K562 (cell line): ENCODE data around the gene MECP2. TPM values are rescaled to one million over a fixed set of nuclear protein-coding genes. Genes with fewer than 3 reads are reported as not detected.
"Not testable (repeated sequence)": the region's sequence is repeated elsewhere in the genome, so short reads cannot be mapped to it uniquely, and the experiment has no call there.

Experiments used
- ATAC-seq: fragments of 200-7000 bp; cut with Tn5 transposase; 3 replicates; pipeline ENCODE4 v1.9.1; 2020; ENCODE audit warnings: moderate library complexity
- BruUV-seq: library from RNA; stranded (reverse); fragments of 400-500 nt; replicated peaks from 2 replicates; lab custom pipeline; 2021; lab: Mats Ljungman, UMichigan
- CTCF ChIA-PET: fragments of 300-600 bp; formaldehyde crosslinking; extraction: SDS; loops from one replicate; lab custom pipeline; 2021; ENCODE audit warnings: low intra/inter-chr PET ratio; lab: Yijun Ruan, JAX
- POLR2A ChIA-PET: fragments of 300-600, 350-650 bp; sonication (Branson Sonifier 250); formaldehyde crosslinking; extraction: SDS; loops from one replicate; lab custom pipeline; 2021; ENCODE audit warnings: antibody characterized with exemption, inconsistent platforms; lab: Yijun Ruan, JAX
- DNase-seq, 4 experiments: peaks; one replicate each; pipeline versions ENCODE4 v3.0.0 to v3.0.0-alpha.2; 2011 to 2018; ENCODE audit warnings: low spot score in 3 of 4, mixed read lengths in 3 of 4; ENCODE audit errors: extremely low read depth in 1 of 4
- FAIRE-seq: peaks from 2 replicates; lab custom pipeline; 2011; peaks lifted over from hg19 to GRCh38; lab: Jason Lieb, UNC
- H2AFZ ChIP-seq: 2 replicates; pipeline ENCODE4 v1.6.0; 2011; ENCODE audit warnings: low read depth, low read length, control low read depth, inconsistent platforms
- H3K27ac ChIP-seq: fragments of 200-600 bp; 3 replicates; pipeline ENCODE4 v1.8.0; 2011; ENCODE audit warnings: low read depth, mild to moderate bottlenecking, control low read depth, inconsistent platforms, low read length, moderate library complexity, mixed read lengths; ENCODE audit errors: extremely low read depth
- H3K27me3 ChIP-seq, 2 experiments: fragments of 300-600 bp in 1 of 2; 2 replicates in 1 of 2; 3 replicates in 1 of 2; pipeline versions ENCODE4 v1.6.0 to v1.8.0; 2011; ENCODE audit warnings: inconsistent platforms in 2 of 2, low read length in 2 of 2, mild to moderate bottlenecking in 1 of 2, mixed read lengths in 1 of 2, moderate library complexity in 1 of 2; ENCODE audit not compliant: control insufficient read depth in 2 of 2, insufficient read depth in 2 of 2
- H3K36me3 ChIP-seq: fragments of 300-600 bp; 3 replicates; pipeline ENCODE4 v1.8.0; 2011; ENCODE audit warnings: mild to moderate bottlenecking, low read length, inconsistent platforms; ENCODE audit not compliant: control insufficient read depth, insufficient read depth
- H3K4me1 ChIP-seq, 2 experiments: fragments of 200-600 bp in 1 of 2; replicated peaks in 1 of 2; 2 replicates in 1 of 2; 3 replicates in 1 of 2; pipeline versions ENCODE4 v1.5.1 to v1.8.0; 2011; ENCODE audit warnings: inconsistent platforms in 2 of 2, low read length in 2 of 2, mild to moderate bottlenecking in 1 of 2, mixed read lengths in 1 of 2, moderate library complexity in 1 of 2; ENCODE audit not compliant: control insufficient read depth in 2 of 2, insufficient read depth in 2 of 2
- H3K4me2 ChIP-seq: 2 replicates; pipeline ENCODE4 v1.6.1; 2011; ENCODE audit warnings: low read length, control low read depth, inconsistent platforms, mixed read lengths; ENCODE audit not compliant: insufficient read depth
- H3K4me3 ChIP-seq: fragments of 200-600 bp; sonication (generic), shearing (Covaris generic); 2 replicates; pipeline ENCODE4 v1.5.1; 2016; ENCODE audit warnings: control low read depth, inconsistent platforms
- H3K79me2 ChIP-seq: fragments of 200-600 bp; 3 replicates; pipeline ENCODE4 v1.8.0; 2011; ENCODE audit warnings: low read length, inconsistent platforms; ENCODE audit not compliant: control insufficient read depth, insufficient read depth
- H3K9ac ChIP-seq, 2 experiments: 2 replicates each; pipeline versions ENCODE4 v1.6.0 to v1.6.1; 2011; ENCODE audit warnings: low read depth in 2 of 2, low read length in 2 of 2, control low read depth in 1 of 2, inconsistent platforms in 1 of 2, mild to moderate bottlenecking in 1 of 2, mixed read lengths in 1 of 2; ENCODE audit not compliant: insufficient read depth in 1 of 2
- H3K9me1 ChIP-seq: one replicate; pipeline ENCODE4 v1.6.0; 2011; ENCODE audit warnings: inconsistent platforms, mild to moderate bottlenecking, low read length, moderate library complexity; ENCODE audit not compliant: control insufficient read depth, insufficient read depth
- H3K9me3 ChIP-seq: replicated peaks from 2 replicates; pipeline ENCODE4 v1.5.1; 2011; ENCODE audit warnings: low read depth, low read length, inconsistent platforms; ENCODE audit not compliant: control insufficient read depth, insufficient read depth
- H4K20me1 ChIP-seq: replicated peaks from 2 replicates; pipeline ENCODE4 v1.6.1; 2011; ENCODE audit warnings: low read length, inconsistent platforms, mixed read lengths; ENCODE audit not compliant: control insufficient read depth, insufficient read depth
- HMBOX1 ChIP-seq: sonication (generic); IDR thresholded peaks from 2 replicates; pipeline ENCODE4 v1.6.1; 2016
- TEAD2 ChIP-seq: fragments of 450-650 bp; IDR thresholded peaks from 2 replicates; pipeline ENCODE4 v1.6.1; 2016; ENCODE audit warnings: missing genetic modification characterization, control low read depth, missing compliant biosample characterization
- ZBTB2 ChIP-seq: fragments of 450-650 bp; IDR thresholded peaks from 2 replicates; pipeline ENCODE4 v1.6.1; 2016; ENCODE audit warnings: antibody characterized with exemption
- WGBS: fragments of 100-300 bp; shearing (Covaris generic); methylation state at CpG from one replicate; pipeline ENCODE4 v1.1.6; 2016; ENCODE audit warnings: low coverage, mixed read lengths; ENCODE audit not compliant: insufficient coverage; ENCODE audit errors: missing lambda C conversion rate; 5-methylcytosine and 5-hydroxymethylcytosine counted together
- in situ Hi-C: fragments of 300-500 bp; cut with MboI; formaldehyde crosslinking; loops from 4 replicates; pipeline ENCODE4 v1.15.0; 2018; ENCODE audit warnings: inconsistent platforms, mixed read lengths
- intact Hi-C: fragments of 100-400 bp; cut with micrococcal nuclease; formaldehyde crosslinking; loops from 2 replicates; pipeline ENCODE4 v1.14.2; 2022
- polyA plus RNA-seq, 8 experiments: library from polyadenylated mRNA; depleted of rRNA in 4 of 8; stranded (reverse) in 5 of 8; unstranded in 3 of 8; fragments of >200 nt; fragmentation: Nextera tagmentation in 2 of 8; fragmentation: Illumina TruSeq in 1 of 8; extraction: Ambion mirVana in 2 of 8; extraction: Trizol in 1 of 8; gene quantifications; 2 replicates each; pipeline versions ENCODE4 v1.2.1 to v1.2.3, GENCODE V29; 2011 to 2014; ENCODE audit warnings: inconsistent platforms in 1 of 8, missing spikeins in 1 of 8
- total RNA-seq, 7 experiments: library from RNA; depleted of rRNA in 6 of 7; stranded (reverse); fragments of >200 nt in 6 of 7; fragmentation: Illumina TruSeq in 2 of 7; extraction: Trizol in 2 of 7; gene quantifications; 2 replicates each; pipeline versions ENCODE4 v1.2.1 to v1.2.3, GENCODE V29; 2011 to 2021; ENCODE audit warnings: low replicate concordance in 1 of 7

MECP2 gene
- total and polyA plus RNA-seq, 9 of the 15 experiments (the other 6 are each of a cell fraction or from before 2014, with no cell fraction given): 2.1 to 50.9 (median 30.5) TPM

GRCh38 chrX:153981231-153981630 is 116.3 kb downstream of the MECP2 start (continued):
- TF ChIP-seq ZBTB2 (no peak), HMBOX1 (no peak), TEAD2 (no peak)

- H3K9me3 ChIP-seq, H3K27me3 ChIP-seq, ATAC-seq, DNase-seq, H2AFZ ChIP-seq, H3K4me2 ChIP-seq, H3K9ac ChIP-seq, intact Hi-C loops, CTCF ChIA-PET, in situ Hi-C loops, H3K9me1 ChIP-seq, H3K79me2 ChIP-seq, H3K36me3 ChIP-seq, H4K20me1 ChIP-seq, H3K27ac ChIP-seq, H3K4me3 ChIP-seq, BruUV-seq: not testable (repeated sequence)
- H3K4me1 ChIP-seq: peaks cover 13 to 34% of the 10 kb centered on the region in 2 experiments
- FAIRE-seq: peak; percentile 46
- POLR2A ChIA-PET: interaction anchor here (2.5 kb wide), 1 partner anchor 9 kb away, joined by 16 read pairs; the partner anchor contains the start of genes HCFC1 and TMEM187
- WGBS: 64% methylated on average over 5 of the region's 10 CpGs
Measured at GRCh38 chrX:153980394-153980793, 117.1 kb downstream of the MECP2 start.
